ENCODE data around the gene PI4KA. TPM values are rescaled to one million over a fixed set of nuclear protein-coding genes. Genes with fewer than 3 reads are reported as not detected.
"Not testable (repeated sequence)": the region's sequence is repeated elsewhere in the genome, so short reads cannot be mapped to it uniquely, and the experiment has no call there.

PI4KA gene
- total and polyA plus RNA-seq, 2 experiments from 2014 or later: 17.1 to 38.1 TPM

DNA sequence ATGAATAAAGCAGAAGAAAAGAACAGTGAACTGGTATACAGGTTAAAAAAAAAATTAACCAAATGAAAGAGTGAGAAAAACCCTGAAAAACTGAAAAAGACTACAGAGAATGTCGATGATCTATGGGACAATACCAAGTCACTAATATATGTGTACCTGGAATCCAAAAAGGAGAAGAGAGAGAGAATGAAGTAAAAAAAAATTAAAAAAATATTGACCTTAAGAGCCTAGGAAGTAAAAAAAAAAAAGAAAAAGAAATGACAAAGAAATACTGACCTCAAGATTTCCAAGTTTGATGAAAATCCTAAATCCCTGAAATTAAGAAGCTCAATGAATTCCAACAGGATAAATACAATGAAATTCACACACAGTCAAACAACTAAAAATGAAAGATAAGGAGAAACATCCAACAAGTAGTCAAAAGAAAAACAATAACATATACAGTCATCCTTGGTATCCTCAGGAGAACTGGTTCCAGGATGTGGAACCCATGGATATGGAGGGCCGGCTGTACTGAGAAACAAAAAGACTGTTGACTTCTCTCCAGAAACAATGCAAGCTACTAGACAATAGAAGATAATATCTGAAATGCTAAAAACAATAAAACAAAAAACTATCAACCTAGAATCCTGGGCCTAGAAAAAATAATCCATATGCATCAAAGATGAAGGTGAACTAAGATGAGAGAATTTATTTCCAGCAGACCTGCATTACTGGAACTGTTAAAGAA lies 118.2 kb downstream of the PI4KA start (continued):
- TF ChIP-seq STAT1 (IDR thresholded peaks at IDR 0.05; ENCODE audit: unreplicated experiment) (no peak), ZNF114 (CRISPR knock-in tag; IDR thresholded peaks at IDR 0.05) (no peak), JUNB (IDR thresholded peaks at IDR 0.05; ENCODE audit: unreplicated experiment) (no peak), CREB1 (CRISPR knock-in tag; IDR thresholded peaks at IDR 0.05; ENCODE audit: low read depth) (no peak), ZNF331 (CRISPR knock-in tag; IDR thresholded peaks at IDR 0.05; ENCODE audit: low read depth) (no peak), EZH2phosphoT487 (IDR thresholded peaks at IDR 0.05; ENCODE audit: unreplicated experiment) (no peak), EZH2 (IDR thresholded peaks at IDR 0.05; ENCODE audit: low read depth, unreplicated experiment) (no peak), POLR2AphosphoS5 (IDR thresholded peaks at IDR 0.05; ENCODE audit: low read depth) (no peak)
- TF ChIP-seq, protein P1, sequence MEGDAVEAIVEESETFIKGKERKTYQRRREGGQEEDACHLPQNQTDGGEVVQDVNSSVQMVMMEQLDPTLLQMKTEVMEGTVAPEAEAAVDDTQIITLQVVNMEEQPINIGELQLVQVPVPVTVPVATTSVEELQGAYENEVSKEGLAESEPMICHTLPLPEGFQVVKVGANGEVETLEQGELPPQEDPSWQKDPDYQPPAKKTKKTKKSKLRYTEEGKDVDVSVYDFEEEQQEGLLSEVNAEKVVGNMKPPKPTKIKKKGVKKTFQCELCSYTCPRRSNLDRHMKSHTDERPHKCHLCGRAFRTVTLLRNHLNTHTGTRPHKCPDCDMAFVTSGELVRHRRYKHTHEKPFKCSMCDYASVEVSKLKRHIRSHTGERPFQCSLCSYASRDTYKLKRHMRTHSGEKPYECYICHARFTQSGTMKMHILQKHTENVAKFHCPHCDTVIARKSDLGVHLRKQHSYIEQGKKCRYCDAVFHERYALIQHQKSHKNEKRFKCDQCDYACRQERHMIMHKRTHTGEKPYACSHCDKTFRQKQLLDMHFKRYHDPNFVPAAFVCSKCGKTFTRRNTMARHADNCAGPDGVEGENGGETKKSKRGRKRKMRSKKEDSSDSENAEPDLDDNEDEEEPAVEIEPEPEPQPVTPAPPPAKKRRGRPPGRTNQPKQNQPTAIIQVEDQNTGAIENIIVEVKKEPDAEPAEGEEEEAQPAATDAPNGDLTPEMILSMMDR (conservative IDR thresholded peaks at IDR 0.05; ENCODE audit: low read depth in 2 of 2): no peak

DNA sequence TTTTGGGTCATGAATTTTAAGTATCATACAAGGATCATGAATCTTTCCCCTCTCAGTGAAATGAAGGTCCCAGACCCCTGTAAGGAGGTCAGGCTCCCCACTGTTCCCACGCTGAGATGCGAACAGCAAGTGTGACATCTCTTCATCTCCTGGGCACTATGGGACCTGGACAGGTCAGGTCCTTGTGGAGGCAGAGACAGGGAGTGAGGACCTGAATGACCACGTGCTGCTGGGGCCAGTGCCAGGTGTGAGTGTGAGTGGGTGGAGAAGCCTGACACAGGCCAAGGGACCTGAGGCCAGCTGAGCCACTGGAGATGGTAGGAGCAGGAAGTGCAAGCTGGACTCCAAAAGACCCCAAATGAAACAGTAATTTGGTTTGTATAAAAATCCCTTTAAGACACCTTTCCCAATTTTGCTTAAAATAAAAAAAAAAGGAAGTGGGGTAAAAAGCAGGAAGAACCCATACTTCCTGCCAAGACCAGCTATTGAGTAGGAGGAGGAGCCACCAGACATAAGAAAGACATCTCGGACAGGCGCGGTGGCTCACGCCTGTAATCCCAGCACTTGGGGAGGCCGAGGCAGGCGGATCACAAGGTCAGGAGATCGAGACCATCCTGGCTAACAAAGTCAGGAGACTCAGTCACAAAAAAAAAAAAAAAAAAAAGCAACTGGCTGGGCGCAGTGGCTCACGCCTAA lies 120.1 kb downstream of the PI4KA start:
- Histone ChIP-seq H4K20me1 (replicated peaks; ENCODE audit: insufficient read depth) (no peaks in the 10 kb centered on the region), H3K4me2 (no peak overlapping the region), H3F3A (replicated peaks; ENCODE audit: low read depth) (no peaks in the 10 kb centered on the region), H3K36me3 (ENCODE audit: insufficient read depth) (no peaks in the 10 kb centered on the region), H3K9me2 (ENCODE audit: insufficient read depth) (no peaks in the 10 kb centered on the region), H3K27me3 (ENCODE audit: insufficient read depth) (no peaks in the 10 kb centered on the region), H2AFZ (no peak overlapping the region), H3K4me1 (ENCODE audit: insufficient read depth) (no peaks in the 10 kb centered on the region), H3K27ac (ENCODE audit: low read depth) (no peak overlapping the region), H3K79me2 (replicated peaks; ENCODE audit: insufficient read depth) (no peaks in the 10 kb centered on the region), H3K4me3 (no peak overlapping the region)
- Mint-ChIP-seq H3K4me3 (no peak overlapping the region), H3K36me3 (ENCODE audit: low read depth) (peaks cover 9% of the 10 kb centered on the region), H3K4me1 (no peaks in the 10 kb centered on the region), H3K27me3 (ENCODE audit: insufficient read depth, low read depth, poor library complexity) (peaks cover 2% of the 10 kb centered on the region), H3K27ac (no peak overlapping the region), H3K9me3 (peaks cover 3% of the 10 kb centered on the region; the same call in 1 of the 3 replicates)
- TF ChIP-seq, protein P2, sequence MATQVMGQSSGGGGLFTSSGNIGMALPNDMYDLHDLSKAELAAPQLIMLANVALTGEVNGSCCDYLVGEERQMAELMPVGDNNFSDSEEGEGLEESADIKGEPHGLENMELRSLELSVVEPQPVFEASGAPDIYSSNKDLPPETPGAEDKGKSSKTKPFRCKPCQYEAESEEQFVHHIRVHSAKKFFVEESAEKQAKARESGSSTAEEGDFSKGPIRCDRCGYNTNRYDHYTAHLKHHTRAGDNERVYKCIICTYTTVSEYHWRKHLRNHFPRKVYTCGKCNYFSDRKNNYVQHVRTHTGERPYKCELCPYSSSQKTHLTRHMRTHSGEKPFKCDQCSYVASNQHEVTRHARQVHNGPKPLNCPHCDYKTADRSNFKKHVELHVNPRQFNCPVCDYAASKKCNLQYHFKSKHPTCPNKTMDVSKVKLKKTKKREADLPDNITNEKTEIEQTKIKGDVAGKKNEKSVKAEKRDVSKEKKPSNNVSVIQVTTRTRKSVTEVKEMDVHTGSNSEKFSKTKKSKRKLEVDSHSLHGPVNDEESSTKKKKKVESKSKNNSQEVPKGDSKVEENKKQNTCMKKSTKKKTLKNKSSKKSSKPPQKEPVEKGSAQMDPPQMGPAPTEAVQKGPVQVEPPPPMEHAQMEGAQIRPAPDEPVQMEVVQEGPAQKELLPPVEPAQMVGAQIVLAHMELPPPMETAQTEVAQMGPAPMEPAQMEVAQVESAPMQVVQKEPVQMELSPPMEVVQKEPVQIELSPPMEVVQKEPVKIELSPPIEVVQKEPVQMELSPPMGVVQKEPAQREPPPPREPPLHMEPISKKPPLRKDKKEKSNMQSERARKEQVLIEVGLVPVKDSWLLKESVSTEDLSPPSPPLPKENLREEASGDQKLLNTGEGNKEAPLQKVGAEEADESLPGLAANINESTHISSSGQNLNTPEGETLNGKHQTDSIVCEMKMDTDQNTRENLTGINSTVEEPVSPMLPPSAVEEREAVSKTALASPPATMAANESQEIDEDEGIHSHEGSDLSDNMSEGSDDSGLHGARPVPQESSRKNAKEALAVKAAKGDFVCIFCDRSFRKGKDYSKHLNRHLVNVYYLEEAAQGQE (IDR thresholded peaks at IDR 0.05; ENCODE audit: unreplicated experiment): no peak
- TF ChIP-seq EZH2 (IDR thresholded peaks at IDR 0.05; ENCODE audit: low read depth, unreplicated experiment) (no peak), STAT1 (IDR thresholded peaks at IDR 0.05; ENCODE audit: unreplicated experiment) (no peak), EZH2phosphoT487 (IDR thresholded peaks at IDR 0.05; ENCODE audit: unreplicated experiment) (no peak)
- ATAC-seq: no peak
- DNase-seq (ENCODE audit: low spot score): no peak

DNA sequence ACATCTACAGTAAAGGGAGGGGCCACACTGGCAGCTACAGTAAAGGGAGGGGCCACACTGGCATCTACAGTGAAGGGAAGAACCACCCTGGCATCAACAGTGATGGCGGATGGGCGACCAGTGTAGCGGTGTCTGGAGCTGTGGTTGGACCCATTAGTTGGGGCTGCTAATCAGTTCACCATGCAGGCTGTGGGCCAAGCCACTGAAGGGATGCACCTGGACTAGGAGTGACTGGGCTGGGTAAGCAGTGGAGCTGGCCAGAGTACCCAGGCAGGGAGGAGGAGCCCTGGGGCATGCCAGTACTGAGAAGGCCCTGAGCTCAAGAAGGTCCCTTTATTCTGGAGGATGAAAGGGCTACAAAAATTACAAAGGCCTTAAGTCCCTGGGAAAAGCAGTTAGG lies 121.7 kb downstream of the PI4KA start:
- H3F3A ChIP-seq (replicated peaks; ENCODE audit: low read depth); H3K9me2 ChIP-seq (ENCODE audit: insufficient read depth); H3K36me3 ChIP-seq (ENCODE audit: insufficient read depth); H2AFZ ChIP-seq; H3K27ac ChIP-seq (ENCODE audit: low read depth); H3K4me3 Mint-ChIP-seq; DNase-seq (ENCODE audit: low spot score); H3K4me2 ChIP-seq; H4K20me1 ChIP-seq (replicated peaks; ENCODE audit: insufficient read depth); H3K27ac Mint-ChIP-seq; H3K27me3 ChIP-seq (ENCODE audit: insufficient read depth); H3K27me3 Mint-ChIP-seq (ENCODE audit: insufficient read depth, low read depth, poor library complexity); H3K9me3 Mint-ChIP-seq; H3K4me1 ChIP-seq (ENCODE audit: insufficient read depth); H3K36me3 Mint-ChIP-seq (ENCODE audit: low read depth); H3K4me3 ChIP-seq; ATAC-seq; H3K4me1 Mint-ChIP-seq; H3K79me2 ChIP-seq (replicated peaks; ENCODE audit: insufficient read depth): not testable (repeated sequence)

DNA sequence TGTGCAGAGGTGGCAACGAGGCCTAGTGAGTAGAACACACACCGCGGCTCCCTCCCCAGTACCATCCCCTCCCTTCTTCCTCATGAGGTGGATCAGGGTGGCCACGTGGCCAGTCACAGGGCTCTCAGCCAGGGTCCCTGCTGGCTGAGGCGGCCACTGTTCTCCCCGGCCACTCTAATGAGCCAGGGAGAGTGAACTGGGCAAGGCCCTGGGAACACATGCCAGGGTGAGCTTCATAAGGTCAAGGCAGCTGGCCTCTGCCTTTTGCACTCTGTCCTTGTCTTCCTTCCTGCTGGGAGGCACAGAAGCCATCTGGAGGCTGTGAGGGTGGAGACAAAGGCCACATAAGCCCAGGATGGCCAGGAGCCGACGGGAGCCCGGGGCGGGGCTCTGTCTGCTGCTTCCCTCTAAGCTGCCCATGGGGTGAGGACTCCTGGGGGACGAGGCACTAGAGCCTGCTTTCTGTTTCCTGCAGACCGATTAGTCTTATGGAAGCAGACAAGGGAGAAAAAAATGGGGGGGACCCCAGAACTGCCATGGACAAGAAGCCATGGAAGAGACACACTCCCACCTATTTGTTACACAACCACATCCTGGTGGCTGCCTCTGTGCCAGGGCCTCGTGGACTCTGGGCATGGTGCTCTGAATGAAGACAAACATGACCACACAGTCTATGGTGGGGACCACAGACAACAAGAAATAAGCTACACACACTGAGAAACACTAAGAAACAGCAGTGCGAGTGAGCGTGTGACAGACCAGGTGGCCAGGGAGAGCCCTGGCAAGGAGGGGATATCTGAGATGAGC lies 123.1 kb downstream of the PI4KA start:
- not testable (repeated sequence) for H3K4me2 ChIP-seq; H3K79me2 ChIP-seq (replicated peaks; ENCODE audit: insufficient read depth); H2AFZ ChIP-seq; H3K9me3 Mint-ChIP-seq; ATAC-seq; H3K4me1 ChIP-seq (ENCODE audit: insufficient read depth); H3K27me3 Mint-ChIP-seq (ENCODE audit: insufficient read depth, low read depth, poor library complexity); H3K4me3 Mint-ChIP-seq; H4K20me1 ChIP-seq (replicated peaks; ENCODE audit: insufficient read depth); H3K9me2 ChIP-seq (ENCODE audit: insufficient read depth); H3K27me3 ChIP-seq (ENCODE audit: insufficient read depth); H3K27ac ChIP-seq (ENCODE audit: low read depth); DNase-seq (ENCODE audit: low spot score); H3K4me1 Mint-ChIP-seq; H3K36me3 ChIP-seq (ENCODE audit: insufficient read depth); H3F3A ChIP-seq (replicated peaks; ENCODE audit: low read depth); H3K27ac Mint-ChIP-seq; H3K36me3 Mint-ChIP-seq (ENCODE audit: low read depth); H3K4me3 ChIP-seq
